Central memory CD4-positive, alpha-beta T cell (primary cell): Measurements from ENCODE around the gene ABCC9.
"Not testable (repeated sequence)": the region's sequence is repeated elsewhere in the genome, so short reads cannot be mapped to it uniquely, and the experiment has no call there.

ENCODE experiments used
- DNase-seq: peaks from one replicate; pipeline ENCODE4 v3.0.0; 2022

ABCC9 gene

GRCh38 chr12:21814814-21815213, 126.4 kb downstream of the ABCC9 start:
- DNase-seq, result no peak

GRCh38 chr12:21814327-21814726, 126.9 kb downstream of the ABCC9 start:
- DNase-seq, result no peak

GRCh38 chr12:21813751-21814150, 127.5 kb downstream of the ABCC9 start:
- DNase-seq, result no peak

GRCh38 chr12:21813125-21813524, 128.1 kb downstream of the ABCC9 start:
- DNase-seq, result no peak

- not testable (repeated sequence) for DNase-seq
Observed at GRCh38 chr12:21812340-21812739, 128.9 kb downstream of the ABCC9 start.

- DNase-seq, result no peak
Observed at GRCh38 chr12:21809100-21809499, 132.1 kb downstream of the ABCC9 start.

- no peak for DNase-seq
Observed at GRCh38 chr12:21806255-21806654, 135.0 kb downstream of the ABCC9 start.

- DNase-seq, result no peak
Observed at GRCh38 chr12:21801522-21802288, 139.5 kb downstream of the ABCC9 start.

GRCh38 chr12:21800011-21800410, 141.2 kb downstream of the ABCC9 start:
- no peak for DNase-seq

GRCh38 chr12:21797539-21797938, 143.7 kb downstream of the ABCC9 start:
- DNase-seq, result no peak

- DNase-seq, result no peak
Observed at GRCh38 chr12:21795648-21796328, 145.4 kb downstream of the ABCC9 start.

GRCh38 chr12:21794807-21795595, 146.2 kb downstream of the ABCC9 start:
- not testable (repeated sequence) for DNase-seq

GRCh38 chr12:21789687-21790086, 151.5 kb downstream of the ABCC9 start:
- not testable (repeated sequence) for DNase-seq

- no peak for DNase-seq
Observed at GRCh38 chr12:21788089-21788983, 152.9 kb downstream of the ABCC9 start.

- no peak for DNase-seq
Observed at GRCh38 chr12:21786041-21786531, 155.1 kb downstream of the ABCC9 start.

GRCh38 chr12:21782723-21783122, 158.5 kb downstream of the ABCC9 start:
- DNase-seq, result not testable (repeated sequence)

- DNase-seq, result no peak
Observed at GRCh38 chr12:21780786-21781185, 160.4 kb downstream of the ABCC9 start.

GRCh38 chr12:21776175-21776574, 165.1 kb downstream of the ABCC9 start:
- no peak for DNase-seq

GRCh38 chr12:21775133-21775820, 165.9 kb downstream of the ABCC9 start:
- no peak for DNase-seq

- DNase-seq, result no peak
Observed at GRCh38 chr12:21774358-21775132, 166.7 kb downstream of the ABCC9 start, which contains the start of gene KCNJ8. TSS of gene KCNJ8 (minus strand) at chr12:21774706. CDS start at chr12:21773616, 1,090 bp downstream.

GRCh38 chr12:21773806-21774205, 167.4 kb downstream of the ABCC9 start:
- DNase-seq, result no peak
